LNCAP (cell line): ENCODE results near the gene STAT6.

Experiments
- TF ChIP-seq, protein P1 (sequence below): fragments of 450-650 bp; IDR thresholded peaks from 2 replicates; pipeline ENCODE4 v1.5.1; 2017; ENCODE audit warnings: mild to moderate bottlenecking

The STAT6 gene

DNA sequence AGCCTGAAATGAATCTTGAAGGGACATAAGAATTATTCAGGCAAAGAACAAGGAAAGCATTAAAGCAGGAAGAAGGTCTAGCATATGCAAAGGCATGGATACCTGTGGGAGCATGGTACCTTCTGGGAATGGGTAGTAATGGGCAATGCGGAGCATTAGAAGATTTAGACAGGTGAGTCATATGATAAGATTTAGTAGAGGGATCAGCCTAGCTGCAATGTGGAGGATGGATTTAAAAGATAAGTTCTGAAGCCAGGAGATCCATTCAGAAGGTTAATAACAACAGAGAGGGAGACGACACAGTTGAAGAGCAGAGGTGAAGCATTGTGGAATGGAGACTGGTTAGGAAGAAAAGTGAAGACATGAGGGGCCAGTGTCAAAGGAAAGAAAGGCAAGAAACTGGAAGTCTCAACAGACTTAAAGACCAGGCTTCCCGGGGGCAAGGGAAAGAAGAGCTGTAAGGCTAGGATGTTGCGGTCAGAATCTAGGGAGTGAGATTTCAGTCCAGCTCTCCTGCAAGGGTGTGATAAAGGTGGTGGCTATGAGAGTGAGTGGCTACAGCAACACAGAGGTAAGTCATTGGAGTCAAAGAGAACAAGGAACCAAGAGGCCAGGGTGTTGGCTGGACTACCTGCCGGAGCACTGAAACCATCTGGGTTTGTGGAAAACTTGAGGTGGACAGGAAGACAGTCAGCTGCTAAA is 5.6 kb upstream of the STAT6 start:
- TF ChIP-seq, protein P1, sequence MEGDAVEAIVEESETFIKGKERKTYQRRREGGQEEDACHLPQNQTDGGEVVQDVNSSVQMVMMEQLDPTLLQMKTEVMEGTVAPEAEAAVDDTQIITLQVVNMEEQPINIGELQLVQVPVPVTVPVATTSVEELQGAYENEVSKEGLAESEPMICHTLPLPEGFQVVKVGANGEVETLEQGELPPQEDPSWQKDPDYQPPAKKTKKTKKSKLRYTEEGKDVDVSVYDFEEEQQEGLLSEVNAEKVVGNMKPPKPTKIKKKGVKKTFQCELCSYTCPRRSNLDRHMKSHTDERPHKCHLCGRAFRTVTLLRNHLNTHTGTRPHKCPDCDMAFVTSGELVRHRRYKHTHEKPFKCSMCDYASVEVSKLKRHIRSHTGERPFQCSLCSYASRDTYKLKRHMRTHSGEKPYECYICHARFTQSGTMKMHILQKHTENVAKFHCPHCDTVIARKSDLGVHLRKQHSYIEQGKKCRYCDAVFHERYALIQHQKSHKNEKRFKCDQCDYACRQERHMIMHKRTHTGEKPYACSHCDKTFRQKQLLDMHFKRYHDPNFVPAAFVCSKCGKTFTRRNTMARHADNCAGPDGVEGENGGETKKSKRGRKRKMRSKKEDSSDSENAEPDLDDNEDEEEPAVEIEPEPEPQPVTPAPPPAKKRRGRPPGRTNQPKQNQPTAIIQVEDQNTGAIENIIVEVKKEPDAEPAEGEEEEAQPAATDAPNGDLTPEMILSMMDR = no peak

DNA sequence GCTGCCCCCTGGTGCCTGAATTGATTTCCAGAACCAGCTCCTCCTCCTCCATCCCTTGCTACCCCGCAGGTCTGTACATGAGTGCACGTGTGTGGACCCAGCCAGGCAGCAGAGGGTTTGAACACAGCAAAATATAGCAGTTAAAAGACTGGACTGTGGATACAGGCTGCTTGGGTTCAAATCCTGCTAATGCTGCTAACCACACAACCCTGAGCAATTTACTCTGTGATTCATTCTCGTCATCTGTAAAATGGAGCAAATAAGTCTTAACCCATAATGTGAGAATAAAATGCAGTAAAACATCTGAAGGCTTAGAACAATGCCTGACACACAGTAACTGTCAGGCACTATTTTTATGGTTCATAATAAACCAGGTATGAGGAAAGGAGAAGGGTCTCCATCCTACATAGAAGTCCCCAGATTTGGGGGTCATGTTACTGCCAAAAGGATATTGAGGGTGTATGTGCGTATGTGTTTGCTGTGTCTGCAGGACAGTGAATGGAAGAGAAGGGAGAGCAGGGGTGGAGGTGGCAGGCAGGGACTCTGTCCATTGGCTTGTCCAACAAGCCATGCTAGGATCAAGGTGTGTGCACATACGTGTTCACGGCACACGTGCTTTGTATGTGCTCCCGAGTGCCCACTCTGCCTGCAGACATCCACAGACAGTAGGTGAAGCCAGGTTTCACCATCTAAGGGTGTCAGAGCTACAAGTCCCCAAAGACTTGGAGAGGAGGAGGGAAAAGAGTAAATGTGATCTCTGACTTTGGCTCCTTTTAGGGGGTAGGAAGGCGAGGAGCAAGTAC is 1.5 kb upstream of the STAT6 start:
- TF ChIP-seq, protein P1 = peak; percentile 77

DNA sequence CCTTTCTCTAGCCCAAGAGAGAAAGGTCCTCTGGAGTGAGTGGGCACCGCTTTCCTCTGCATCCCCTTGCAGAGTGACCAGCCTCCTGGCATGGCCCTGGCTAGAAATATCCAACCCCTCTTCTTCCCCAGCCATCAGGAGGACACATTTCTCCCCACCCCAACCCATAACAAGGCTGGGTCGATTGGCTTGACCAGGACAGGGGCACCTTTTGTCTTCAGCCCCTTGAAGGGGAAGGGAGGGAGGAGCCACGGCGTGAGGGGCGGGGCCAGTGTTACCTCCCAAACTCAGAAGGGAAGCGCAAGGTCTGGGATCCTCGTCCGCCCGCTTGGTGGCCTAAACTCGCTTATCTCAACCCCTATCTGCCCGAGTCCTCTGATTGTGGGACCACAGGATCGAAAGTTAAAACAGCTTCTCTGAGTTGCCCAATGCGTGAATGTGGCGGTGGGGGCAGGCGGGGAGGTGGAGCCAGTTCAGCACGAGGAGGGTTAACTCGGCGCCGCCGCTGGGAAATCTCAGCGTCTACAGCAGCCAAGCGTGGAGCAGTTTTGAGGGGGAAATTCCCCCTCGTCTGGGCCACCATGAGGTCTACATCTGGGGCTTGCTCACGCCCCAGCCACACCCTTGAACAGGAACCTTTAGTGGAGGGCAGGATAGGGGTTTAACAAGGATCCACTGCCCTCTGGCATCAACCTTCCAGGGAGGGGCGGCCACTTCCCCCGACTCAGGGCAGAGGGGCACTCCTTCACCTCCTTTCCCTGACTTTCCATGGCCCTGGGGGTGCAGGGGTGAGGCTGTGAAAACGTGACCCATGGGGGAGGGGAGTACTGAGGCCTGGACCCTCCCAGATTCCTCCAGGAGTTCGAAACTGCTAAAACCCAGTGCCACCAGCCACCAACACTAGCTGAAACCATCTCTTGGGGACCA is 795 bp downstream of the STAT6 start:
- TF ChIP-seq, protein P1 = no peak

DNA sequence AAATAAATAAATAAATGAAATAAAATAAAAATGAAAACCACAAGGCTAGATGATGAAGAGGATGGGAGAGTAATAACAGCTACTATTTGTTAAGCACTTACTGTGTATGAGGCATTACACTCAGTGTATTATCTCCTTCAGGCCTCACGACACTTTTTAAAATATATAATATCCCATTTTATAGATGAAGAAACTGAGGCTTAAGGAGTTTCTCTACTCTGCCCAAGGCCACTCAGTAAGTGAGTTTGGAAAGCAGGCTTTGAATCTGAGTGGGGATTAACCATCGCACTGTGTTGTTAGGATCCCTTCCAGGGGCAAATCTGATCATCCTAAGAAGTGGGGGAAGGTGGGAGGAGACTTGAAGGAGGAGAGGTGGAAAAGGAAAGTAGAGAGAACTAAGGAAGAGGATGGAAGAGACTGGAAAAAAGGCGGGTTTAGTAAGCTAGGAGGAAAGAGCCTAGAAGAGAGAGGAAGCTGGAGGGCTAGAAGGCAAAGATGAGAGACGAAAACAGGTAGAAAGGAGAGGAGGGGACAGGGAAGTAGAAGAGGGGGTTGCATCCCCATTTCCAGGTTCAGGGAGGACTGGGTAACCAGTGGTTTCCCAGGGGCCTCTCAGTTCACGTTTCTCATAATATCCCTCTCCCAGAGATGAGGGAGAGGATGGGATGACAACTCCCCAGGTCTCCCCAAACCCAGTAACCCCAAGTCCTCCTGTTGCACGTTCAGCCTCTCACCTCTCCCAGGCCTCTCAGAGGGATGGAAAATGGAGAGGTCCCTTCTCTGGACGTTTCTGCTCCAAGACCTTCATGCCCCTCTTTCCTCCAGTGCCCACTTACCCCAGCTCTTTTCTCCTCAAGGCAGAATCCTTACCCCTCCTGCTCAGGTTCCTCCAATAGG is 1.7 kb downstream of the STAT6 start:
- TF ChIP-seq, protein P1 = no peak

DNA sequence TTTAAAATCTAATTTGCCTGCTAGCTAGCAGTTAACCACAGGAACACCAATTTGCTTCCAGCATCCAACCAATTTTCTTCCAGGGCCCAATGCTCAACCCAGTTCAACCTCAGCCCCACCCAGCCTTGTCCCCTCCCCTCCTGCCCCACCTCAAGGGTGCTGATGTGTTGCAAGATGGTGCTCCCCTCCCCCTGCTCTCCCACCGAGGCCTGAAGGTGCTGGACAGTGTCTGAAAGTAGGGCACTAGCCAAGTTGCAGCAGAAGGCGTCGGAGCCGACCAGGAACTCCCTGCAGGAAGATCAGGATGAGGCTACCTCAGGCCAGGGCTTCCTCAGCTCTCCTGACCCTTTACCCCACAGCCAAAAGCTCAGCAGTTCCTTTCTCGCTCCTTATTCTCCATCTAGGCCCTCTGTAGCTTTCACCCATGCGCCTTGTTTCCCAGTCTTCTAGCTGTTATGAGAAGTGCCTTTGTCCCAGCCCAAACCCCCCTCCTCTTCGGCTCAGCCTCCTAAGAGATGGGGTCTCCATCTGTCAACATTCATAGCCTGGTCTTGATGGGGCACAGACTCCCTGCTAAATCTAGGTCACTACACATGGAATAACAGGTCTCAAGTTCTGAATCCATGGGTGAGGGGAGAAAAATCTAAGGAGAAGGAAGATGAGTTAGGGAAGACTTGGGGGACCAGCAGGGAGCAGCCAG is 3.6 kb downstream of the STAT6 start:
- TF ChIP-seq, protein P1 = no peak

DNA sequence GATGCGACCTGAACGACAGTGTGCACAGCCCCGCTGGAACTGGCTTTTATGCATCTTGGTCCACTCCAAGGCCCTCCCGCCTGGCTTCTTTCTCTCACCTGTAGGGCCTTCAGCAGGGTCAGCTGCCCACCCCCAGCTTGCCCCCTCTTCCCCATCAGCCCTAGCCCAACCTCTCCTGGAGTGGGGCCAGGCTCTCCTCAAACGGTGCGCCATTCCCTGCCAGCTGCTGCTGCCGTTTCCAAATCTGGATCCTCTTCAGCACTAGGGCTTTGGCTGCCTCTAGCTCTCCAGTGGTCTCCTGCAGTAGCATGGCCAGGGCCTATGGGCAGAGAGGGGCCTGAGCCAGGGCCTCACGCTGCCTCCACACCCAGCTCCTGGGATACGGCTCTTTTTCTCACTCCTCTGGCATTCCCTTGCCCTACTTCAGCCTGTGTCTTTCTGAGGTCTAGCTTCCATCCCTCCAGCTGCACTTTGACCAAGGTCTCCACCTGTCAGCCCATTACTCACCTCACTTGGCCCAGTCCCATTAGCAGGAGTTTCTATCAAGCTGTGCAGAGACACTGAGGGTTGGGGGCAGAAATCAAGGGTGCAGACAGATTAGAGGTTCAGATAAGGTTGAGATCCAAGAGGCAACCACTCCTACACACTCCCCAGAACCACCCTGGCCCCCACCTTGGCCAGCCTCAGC is 5.0 kb downstream of the STAT6 start:
- TF ChIP-seq, protein P1 = no peak
